Colonic mucosa (tissue), 4 donors: ENCODE measurements around the gene ATP5F1D. TPM values are rescaled to one million over a fixed set of nuclear protein-coding genes. Genes with fewer than 3 reads are reported as not detected.

Source experiments
- DNase-seq: peaks from one replicate; pipeline ENCODE4 v3.0.0-alpha.2; 2020
- H3K27ac ChIP-seq: fragments of 200-600 bp; one replicate; pipeline ENCODE4 v1.8.0; 2021
- H3K27me3 ChIP-seq: fragments of 200-600 bp; one replicate; pipeline ENCODE4 v1.8.0; 2021
- H3K36me3 ChIP-seq: fragments of 200-600 bp; one replicate; pipeline ENCODE4 v1.8.0; 2021
- H3K4me1 ChIP-seq: fragments of 200-600 bp; one replicate; pipeline ENCODE4 v1.8.0; 2021; ENCODE audit warnings: mild to moderate bottlenecking
- H3K4me3 ChIP-seq: fragments of 200-600 bp; one replicate; pipeline ENCODE4 v1.8.0; 2021
- H3K9ac ChIP-seq, 2 donors: one replicate each; pipeline ENCODE4 v1.7.0; 2013; ENCODE audit warnings: control low read depth in 2 of 2, low read depth in 2 of 2, low read length in 2 of 2
- H3K9me3 ChIP-seq: fragments of 200-600 bp; one replicate; pipeline ENCODE4 v1.8.0; 2021
- CTCF ChIP-seq: fragments of 200-600 bp; IDR thresholded peaks from one replicate; pipeline ENCODE4 v1.8.0; 2022; ENCODE audit warnings: antibody characterized with exemption, mild to moderate bottlenecking
- intact Hi-C: fragments of 100-400 bp; cut with DNase I; formaldehyde crosslinking; loops from one replicate; pipeline ENCODE4 v1.14.1; 2022
- total RNA-seq, 2 donors: library from RNA; stranded (reverse); fragmentation: NEBNext Ultra II Directional in 1 of 2; extraction: Animal tissue kit (Norgen Biotek cat#: 25700) in 1 of 2; gene quantifications; one replicate each; pipeline ENCODE4 v1.2.1, GENCODE V29; 2021
- donor health status: healthy.
- donor health status: DM: no; HTN: no; CAD: no.
- donor health status: DM: no; HTN: no; CAD: no.

Gene ATP5F1D
- total RNA-seq, 2 donors from 2014 or later, result 359 to 627 TPM

GRCh38 chr19:1218751-1219567, 22.6 kb upstream of the ATP5F1D start:
- Histone ChIP-seq H3K4me3 (no peak overlapping the region), H3K4me1 (peaks cover 7% of the 10 kb centered on the region), H3K27me3 (no peaks in the 10 kb centered on the region), H3K9ac (peak overlapping the region in 1 of 2 donors; percentile 24), H3K36me3 (peaks cover 29% of the 10 kb centered on the region), H3K27ac (peak overlapping the region; percentile 11), H3K9me3 (no peaks in the 10 kb centered on the region)
- intact Hi-C loops, result no loop called here
- DNase-seq, result no peak
- TF ChIP-seq CTCF, result no peak

- H3K4me1 ChIP-seq, result no peaks in the 10 kb centered on the region
- H3K4me3 ChIP-seq, result no peak overlapping the region
- H3K27ac ChIP-seq, result no peak overlapping the region
- no peak for DNase-seq
- no peak for TF ChIP-seq CTCF
- intact Hi-C loops, result no loop called here
- no peaks in the 10 kb centered on the region for H3K9me3 ChIP-seq
- peaks cover 36% of the 10 kb centered on the region for H3K36me3 ChIP-seq
- H3K9ac ChIP-seq, result no peak overlapping the region
- no peaks in the 10 kb centered on the region for H3K27me3 ChIP-seq
Observed at GRCh38 chr19:1219786-1220476, 21.6 kb upstream of the ATP5F1D start.

- DNase-seq, result no peak
- H3K27ac ChIP-seq, result no peak overlapping the region
- no peak overlapping the region for H3K4me3 ChIP-seq
- no peaks in the 10 kb centered on the region for H3K27me3 ChIP-seq
- H3K9me3 ChIP-seq, result no peaks in the 10 kb centered on the region
- intact Hi-C loops, result no loop called here
- no peak overlapping the region for H3K9ac ChIP-seq
- no peaks in the 10 kb centered on the region for H3K4me1 ChIP-seq
- TF ChIP-seq CTCF, result no peak
- peaks cover 36% of the 10 kb centered on the region for H3K36me3 ChIP-seq
Observed at GRCh38 chr19:1220477-1220930, 21.0 kb upstream of the ATP5F1D start.

- Histone ChIP-seq H3K4me3 (no peak overlapping the region), H3K4me1 (no peaks in the 10 kb centered on the region), H3K9ac (no peak overlapping the region), H3K27me3 (no peaks in the 10 kb centered on the region), H3K9me3 (no peaks in the 10 kb centered on the region), H3K27ac (no peak overlapping the region), H3K36me3 (peaks cover 36% of the 10 kb centered on the region)
- DNase-seq, result no peak
- intact Hi-C loops, result no loop called here
- peak; percentile 76 for TF ChIP-seq CTCF
Observed at GRCh38 chr19:1220976-1221903, 20.3 kb upstream of the ATP5F1D start.

- no peaks in the 10 kb centered on the region for H3K9me3 ChIP-seq
- intact Hi-C loops, result no loop called here
- H3K4me1 ChIP-seq, result no peaks in the 10 kb centered on the region
- no peak overlapping the region for H3K27ac ChIP-seq
- no peak for DNase-seq
- H3K36me3 ChIP-seq, result peaks cover 36% of the 10 kb centered on the region
- no peak for TF ChIP-seq CTCF
- no peak overlapping the region for H3K9ac ChIP-seq
- H3K4me3 ChIP-seq, result no peak overlapping the region
- no peaks in the 10 kb centered on the region for H3K27me3 ChIP-seq
Observed at GRCh38 chr19:1221904-1222255, 19.7 kb upstream of the ATP5F1D start.
